NCI-H2196 treated with DMSO at 0.1 percent for 48 hours (cell line): ENCODE results near the gene C14orf180.

Experiments
- DNase-seq: peaks from one replicate; lab custom pipeline; 2025; ENCODE audit not compliant: unreplicated experiment; lab: John Stamatoyannopoulos, UW

C14orf180 gene

GRCh38 chr14:104549536-104550339 lies 29.8 kb upstream of the C14orf180 start:
- no peak for DNase-seq

DNA sequence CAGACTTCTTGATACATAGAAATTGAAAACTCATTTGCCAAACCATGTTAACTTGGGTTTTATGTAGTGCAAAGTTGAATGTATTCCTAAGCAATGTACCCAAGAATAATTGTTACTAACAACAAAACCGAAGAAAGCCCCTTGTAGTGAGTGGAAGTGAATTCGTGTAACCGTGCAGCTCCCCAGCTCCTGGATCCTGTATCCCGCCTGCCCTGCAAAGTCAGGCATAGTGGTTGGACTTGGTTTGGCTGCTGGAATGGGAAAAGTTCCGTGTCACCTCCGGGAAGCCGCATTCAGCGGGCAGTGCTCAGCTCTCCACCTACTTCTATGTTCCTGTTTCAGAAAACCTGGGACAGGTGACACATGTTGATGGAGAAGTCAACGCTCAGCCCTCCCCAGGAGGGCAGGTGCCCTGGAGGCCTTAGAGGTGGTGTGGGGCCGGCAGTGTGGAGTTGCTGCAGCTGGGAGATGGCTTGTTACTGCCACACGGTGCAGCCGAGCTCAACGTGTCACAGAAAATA lies 29.2 kb upstream of the C14orf180 start:
- DNase-seq = no peak

GRCh38 chr14:104550861-104551728 lies 28.5 kb upstream of the C14orf180 start:
- no peak for DNase-seq

- no peak for DNase-seq
These were observed 27.5 kb upstream of the C14orf180 start for GRCh38 chr14:104551851-104552737.

DNA sequence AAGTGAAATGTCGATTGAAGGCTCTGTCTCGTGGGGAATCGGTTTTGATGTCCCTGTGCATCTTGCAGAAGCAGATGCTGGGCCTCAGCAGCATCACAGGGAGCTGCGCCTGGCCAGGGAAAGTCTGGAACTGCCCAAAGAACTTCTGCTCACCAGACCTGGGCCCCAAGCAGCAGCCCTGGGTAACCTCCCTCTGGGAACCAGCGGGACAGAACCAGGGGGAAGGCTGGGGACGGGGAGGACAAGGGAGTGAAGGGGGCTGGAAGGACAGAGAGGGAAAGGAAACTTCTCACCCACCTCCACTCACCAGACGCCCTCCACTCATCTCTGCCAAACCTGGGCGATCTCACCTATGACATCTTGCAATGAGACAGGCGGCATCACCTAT lies 26.8 kb upstream of the C14orf180 start:
- DNase-seq = no peak

GRCh38 chr14:104553166-104554087 lies 26.1 kb upstream of the C14orf180 start:
- no peak for DNase-seq

- no peak for DNase-seq
These were observed 25.4 kb upstream of the C14orf180 start for GRCh38 chr14:104554088-104554607.

- no peak for DNase-seq
These were observed 24.7 kb upstream of the C14orf180 start for GRCh38 chr14:104554608-104555429.

- no peak for DNase-seq
These were observed 23.9 kb upstream of the C14orf180 start for GRCh38 chr14:104555430-104556255.

- no peak for DNase-seq
These were observed 23.1 kb upstream of the C14orf180 start for GRCh38 chr14:104556256-104557021.

DNA sequence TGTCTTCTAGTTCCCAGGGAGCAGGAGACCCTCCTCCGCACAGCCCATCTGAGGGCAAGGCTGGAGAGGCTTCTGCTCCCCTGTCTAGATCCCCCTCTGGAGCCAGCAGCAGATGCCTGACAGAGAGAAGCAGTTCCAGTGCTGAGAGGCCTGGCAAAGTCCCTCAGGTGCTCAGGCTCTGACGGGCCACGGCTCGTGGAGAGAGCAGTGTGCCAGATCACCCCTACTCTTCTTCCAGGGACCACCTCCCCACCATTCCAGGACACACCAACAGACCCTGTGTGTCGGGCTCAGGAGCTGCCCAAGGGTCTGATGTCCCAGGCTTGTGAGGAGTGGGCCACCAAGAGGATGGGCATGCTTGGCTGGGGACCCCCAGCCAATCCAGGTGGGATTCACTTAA lies 22.5 kb upstream of the C14orf180 start:
- DNase-seq = no peak

DNA sequence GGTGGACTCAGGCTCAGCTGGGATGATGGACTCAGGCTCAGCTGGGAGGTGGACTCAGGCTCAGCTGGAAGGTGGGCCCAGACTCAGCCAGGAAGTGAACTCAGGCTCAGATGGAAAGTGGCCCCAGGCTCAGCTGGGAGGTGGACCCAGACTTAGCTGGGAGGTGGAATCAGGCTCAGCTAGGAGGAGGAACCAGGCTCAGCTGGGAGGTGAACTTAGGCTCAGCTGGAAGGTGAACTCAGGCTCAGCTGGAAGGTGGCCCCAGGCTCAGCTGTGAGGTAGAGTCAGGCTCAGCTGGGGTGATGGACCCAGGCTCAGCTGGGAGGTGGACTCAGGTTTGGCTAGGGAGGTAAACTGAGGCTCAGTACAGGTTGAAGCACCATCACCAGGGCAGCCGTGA lies 21.8 kb upstream of the C14orf180 start:
- no peak for DNase-seq

- DNase-seq = no peak
These were observed 21.1 kb upstream of the C14orf180 start for GRCh38 chr14:104558231-104559027.

DNA sequence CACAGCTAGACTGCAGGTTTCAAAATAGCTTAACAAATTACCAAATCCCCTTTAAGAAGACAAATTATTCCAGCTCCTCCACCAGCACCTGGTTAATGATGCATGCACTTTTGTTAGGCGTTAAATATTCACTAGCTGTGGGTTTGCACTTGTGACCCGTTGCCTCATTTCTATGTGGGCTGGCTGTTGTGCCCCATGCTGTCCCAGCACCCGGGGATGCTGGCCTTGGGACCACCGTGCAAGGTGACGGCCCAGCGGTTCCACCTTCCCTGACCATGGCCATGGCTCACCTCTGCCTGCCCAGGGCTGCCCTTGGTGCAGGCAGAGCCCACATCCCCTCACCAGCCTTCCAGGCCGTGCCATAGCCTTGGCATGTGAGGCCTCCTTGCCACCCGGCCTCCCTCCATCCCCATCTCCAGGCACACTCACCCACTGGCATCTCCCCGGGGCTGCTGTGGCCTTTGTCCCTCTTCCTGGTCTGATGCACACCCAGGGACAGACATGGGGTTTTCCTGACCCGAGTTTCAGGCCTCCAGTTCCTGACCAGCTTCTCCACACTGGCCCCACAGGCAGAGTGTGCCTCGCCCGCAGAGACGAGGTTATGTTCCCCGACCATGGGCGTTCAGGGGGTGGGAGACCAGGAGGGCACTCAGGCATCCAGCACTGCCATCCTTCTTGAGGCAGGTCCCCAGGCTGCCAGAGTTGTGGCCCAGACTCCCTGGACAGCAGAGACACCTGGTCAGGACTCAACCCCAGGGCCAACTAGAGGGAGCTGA lies 20.3 kb upstream of the C14orf180 start:
- no peak for DNase-seq

DNA sequence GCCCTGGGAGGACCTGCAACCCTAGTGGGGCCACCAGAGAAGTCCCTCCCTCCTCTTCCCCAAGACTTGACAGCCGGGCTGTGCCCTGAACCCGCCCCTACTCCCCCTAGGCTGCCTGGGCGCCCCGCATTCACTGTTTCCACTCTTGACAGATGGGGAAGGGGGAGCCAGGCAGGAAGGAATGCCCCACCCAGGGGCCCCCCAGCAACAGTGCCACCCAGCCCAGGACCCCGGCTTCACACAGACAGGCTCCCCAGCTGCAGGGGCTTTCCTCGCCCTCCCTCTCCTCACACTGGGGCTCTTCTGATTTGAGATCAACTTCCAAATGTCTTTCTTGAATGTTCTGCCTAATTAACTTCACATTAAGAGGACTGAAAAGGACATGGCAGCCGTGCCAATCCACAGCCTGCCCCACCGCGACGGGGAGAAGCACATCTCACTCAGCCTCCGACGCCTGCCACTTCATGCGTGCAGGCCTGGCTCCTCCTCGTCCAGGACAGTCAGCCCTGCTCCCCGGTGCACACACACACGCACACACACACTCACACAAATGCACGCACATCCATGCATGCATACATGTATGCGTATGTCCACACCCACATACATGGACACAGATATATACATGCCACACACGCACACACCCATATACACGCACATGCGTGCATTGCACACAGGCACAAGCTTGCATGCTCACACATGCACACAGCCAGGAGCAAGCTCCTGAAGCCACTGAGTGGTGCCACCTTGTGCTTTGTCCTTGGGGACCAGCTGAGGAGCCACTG lies 19.6 kb upstream of the C14orf180 start:
- DNase-seq = no peak
